PC-3 (cell line): ENCODE results near the gene PDZRN4.

Experiments used
- CTCF ChIP-seq: fragments of 300-600 bp; sonication (generic); conservative IDR thresholded peaks from 2 replicates; pipeline ENCODE4 v1.5.1; 2017; ENCODE audit warnings: antibody characterized with exemption, low read depth, mild to moderate bottlenecking, low read length
- EZH2phosphoT487 ChIP-seq: fragments of 300-600 bp; sonication (generic); IDR thresholded peaks from 2 replicates; pipeline ENCODE4 v1.6.1; 2018; ENCODE audit warnings: mild to moderate bottlenecking, antibody characterized with exemption, low read length, borderline replicate concordance

- TF ChIP-seq EZH2phosphoT487, result no peak
- no peak for TF ChIP-seq CTCF
These were observed 368.1 kb downstream of the PDZRN4 start for GRCh38 chr12:41556176-41556575.
